Measurements from ENCODE around the gene RBM28.

DNA sequence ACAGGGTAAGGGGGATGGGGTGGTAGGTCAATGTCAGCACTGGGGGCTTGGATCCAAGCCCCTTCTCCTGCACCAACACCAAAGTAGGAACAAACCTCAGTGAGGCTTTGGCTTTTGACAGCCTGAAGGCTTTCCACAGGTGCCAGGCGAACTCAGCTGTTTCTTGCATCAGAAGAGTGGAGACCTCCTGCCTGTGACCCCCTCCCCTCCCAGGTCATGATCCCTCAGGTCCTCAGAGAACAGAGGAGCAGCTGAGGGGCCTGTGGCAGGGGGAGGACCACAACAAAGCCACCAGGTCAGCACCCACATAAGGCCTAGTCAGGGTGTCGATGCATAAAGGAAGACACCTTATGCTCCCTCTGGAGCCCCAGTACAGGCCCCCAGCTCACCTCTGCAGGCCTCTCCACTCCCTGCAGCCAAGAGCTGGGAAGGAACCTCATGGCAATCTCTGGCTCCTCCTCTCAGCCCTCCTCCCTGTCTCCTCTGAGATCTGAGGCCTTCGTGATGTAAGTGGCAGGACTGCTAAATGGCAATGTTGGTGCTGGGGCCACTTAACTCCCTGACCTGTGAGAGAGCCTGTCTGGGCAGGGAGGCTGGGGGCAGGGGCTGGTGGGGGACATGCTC lies 36.9 kb upstream of the RBM28 start:
- TF ChIP-seq, protein P1, sequence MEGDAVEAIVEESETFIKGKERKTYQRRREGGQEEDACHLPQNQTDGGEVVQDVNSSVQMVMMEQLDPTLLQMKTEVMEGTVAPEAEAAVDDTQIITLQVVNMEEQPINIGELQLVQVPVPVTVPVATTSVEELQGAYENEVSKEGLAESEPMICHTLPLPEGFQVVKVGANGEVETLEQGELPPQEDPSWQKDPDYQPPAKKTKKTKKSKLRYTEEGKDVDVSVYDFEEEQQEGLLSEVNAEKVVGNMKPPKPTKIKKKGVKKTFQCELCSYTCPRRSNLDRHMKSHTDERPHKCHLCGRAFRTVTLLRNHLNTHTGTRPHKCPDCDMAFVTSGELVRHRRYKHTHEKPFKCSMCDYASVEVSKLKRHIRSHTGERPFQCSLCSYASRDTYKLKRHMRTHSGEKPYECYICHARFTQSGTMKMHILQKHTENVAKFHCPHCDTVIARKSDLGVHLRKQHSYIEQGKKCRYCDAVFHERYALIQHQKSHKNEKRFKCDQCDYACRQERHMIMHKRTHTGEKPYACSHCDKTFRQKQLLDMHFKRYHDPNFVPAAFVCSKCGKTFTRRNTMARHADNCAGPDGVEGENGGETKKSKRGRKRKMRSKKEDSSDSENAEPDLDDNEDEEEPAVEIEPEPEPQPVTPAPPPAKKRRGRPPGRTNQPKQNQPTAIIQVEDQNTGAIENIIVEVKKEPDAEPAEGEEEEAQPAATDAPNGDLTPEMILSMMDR (IDR thresholded peaks at IDR 0.05; ENCODE audit: low read depth, low read length): no peak
- TF ChIP-seq MYC (IDR thresholded peaks at IDR 0.05; ENCODE audit: low read depth, low read length): no peak

Data from NB4 (cell line).